ENCODE data around the gene PCP4.

PCP4 gene

DNA sequence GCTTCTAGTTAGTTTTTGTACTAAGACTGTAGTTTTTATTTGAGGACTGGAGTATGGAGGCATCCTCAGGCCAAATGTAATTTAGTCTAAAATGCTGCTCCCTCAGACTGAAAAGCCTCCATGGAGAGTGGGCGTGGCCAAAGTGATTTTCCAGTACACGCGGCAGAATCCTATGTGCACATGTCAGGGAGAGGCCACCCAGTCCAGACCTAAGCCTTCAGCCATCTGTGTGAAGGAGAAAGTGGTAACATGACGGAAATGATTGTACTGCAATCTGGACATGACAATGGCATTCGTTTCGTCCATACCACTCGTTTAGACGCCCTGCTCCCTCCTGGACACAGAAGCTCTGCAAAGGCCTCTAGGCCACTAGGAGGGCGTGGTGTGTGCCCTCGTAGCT lies 56.2 kb downstream of the PCP4 start:
- TF ChIP-seq, protein P1, sequence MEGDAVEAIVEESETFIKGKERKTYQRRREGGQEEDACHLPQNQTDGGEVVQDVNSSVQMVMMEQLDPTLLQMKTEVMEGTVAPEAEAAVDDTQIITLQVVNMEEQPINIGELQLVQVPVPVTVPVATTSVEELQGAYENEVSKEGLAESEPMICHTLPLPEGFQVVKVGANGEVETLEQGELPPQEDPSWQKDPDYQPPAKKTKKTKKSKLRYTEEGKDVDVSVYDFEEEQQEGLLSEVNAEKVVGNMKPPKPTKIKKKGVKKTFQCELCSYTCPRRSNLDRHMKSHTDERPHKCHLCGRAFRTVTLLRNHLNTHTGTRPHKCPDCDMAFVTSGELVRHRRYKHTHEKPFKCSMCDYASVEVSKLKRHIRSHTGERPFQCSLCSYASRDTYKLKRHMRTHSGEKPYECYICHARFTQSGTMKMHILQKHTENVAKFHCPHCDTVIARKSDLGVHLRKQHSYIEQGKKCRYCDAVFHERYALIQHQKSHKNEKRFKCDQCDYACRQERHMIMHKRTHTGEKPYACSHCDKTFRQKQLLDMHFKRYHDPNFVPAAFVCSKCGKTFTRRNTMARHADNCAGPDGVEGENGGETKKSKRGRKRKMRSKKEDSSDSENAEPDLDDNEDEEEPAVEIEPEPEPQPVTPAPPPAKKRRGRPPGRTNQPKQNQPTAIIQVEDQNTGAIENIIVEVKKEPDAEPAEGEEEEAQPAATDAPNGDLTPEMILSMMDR (IDR thresholded peaks at IDR 0.05) = no peak
- H3K4me3 ChIP-seq = no peak overlapping the region
- H3K4me1 ChIP-seq = no peaks in the 10 kb centered on the region
- no peaks in the 10 kb centered on the region for H3K27me3 ChIP-seq
- H3K36me3 ChIP-seq = no peaks in the 10 kb centered on the region
- no peak overlapping the region for H3K27ac ChIP-seq
- no peaks in the 10 kb centered on the region for H3K9me3 ChIP-seq
- no peak for DNase-seq
- intact Hi-C loops (cut with DNase I; ENCODE audit: low total_unique reads) = no loop called here

DNA sequence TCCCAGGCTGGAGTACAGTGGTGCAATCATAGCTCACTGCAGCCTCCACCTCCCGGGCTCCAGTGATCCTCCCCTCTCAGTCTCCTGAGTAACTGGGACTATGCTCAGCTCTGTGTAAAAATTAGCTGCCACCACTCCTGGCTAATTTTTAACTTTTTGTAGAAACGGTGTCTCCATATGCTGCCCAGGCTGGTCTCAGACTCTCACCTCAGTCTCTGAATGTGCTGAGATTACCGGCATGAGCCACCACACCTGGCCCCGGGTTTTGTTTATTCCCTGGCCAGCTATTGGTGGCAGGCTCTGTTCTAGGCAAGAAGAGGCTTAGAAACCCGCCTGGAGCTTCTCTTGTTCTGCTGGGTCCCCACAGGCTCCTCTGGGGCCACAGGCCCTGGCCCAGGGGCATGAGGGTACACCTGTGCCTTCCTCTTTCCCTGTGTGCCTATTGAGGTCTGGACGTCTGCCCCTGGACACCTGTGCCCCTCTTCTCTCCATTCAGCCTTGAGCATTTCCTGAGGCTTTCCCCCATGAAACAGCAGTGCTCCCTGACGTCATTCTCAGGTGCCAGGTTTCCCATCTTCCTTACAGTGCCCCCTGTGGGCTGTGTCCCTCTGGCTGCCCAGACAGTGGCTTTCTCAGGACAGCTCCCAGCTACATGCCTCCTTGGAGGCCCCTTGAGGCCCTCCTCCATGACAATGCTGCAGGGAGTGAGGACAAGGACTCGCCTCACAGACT lies 57.5 kb downstream of the PCP4 start:
- H3K9me3 ChIP-seq = no peaks in the 10 kb centered on the region
- H3K4me3 ChIP-seq = no peak overlapping the region
- intact Hi-C loops (cut with DNase I; ENCODE audit: low total_unique reads) = no loop called here
- TF ChIP-seq, protein P1 (IDR thresholded peaks at IDR 0.05) = no peak
- H3K27me3 ChIP-seq = no peaks in the 10 kb centered on the region
- H3K36me3 ChIP-seq = no peaks in the 10 kb centered on the region
- no peak overlapping the region for H3K27ac ChIP-seq
- no peaks in the 10 kb centered on the region for H3K4me1 ChIP-seq
- no peak for DNase-seq

DNA sequence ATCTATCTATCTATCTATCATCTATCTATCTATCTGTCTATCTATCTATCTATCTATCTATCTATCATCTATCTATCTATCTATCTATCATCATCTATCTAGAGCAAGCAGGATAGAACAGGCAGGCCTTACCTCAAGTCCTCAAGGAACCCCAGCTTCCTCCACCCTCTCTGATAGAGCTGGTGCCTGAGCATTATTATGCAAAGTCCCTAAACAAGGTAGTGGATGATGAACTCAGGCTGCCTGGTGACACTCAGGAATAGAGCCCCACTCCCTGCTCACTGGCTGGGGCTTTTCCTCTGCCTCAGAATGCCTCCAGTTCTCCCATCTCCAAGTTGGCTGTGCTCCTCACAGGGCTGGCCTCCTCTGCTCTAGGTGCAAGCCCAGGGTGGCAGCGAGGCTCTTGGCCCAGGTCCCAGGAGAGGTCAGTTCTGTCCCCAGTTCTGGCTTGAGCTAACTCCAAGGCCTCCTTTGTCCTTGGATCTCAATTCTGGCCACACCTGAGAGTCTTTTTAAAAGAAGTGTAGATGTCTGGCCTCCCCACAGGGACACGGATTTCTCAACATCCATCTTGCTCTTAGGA lies 60.2 kb downstream of the PCP4 start:
- TF ChIP-seq, protein P1 (IDR thresholded peaks at IDR 0.05) = no peak
- H3K4me3 ChIP-seq = no peak overlapping the region
- H3K9me3 ChIP-seq = no peaks in the 10 kb centered on the region
- no peak for DNase-seq
- no peaks in the 10 kb centered on the region for H3K27me3 ChIP-seq
- H3K27ac ChIP-seq = no peak overlapping the region
- H3K36me3 ChIP-seq = no peaks in the 10 kb centered on the region
- intact Hi-C loops (cut with DNase I; ENCODE audit: low total_unique reads) = no loop called here
- H3K4me1 ChIP-seq = no peaks in the 10 kb centered on the region

DNA sequence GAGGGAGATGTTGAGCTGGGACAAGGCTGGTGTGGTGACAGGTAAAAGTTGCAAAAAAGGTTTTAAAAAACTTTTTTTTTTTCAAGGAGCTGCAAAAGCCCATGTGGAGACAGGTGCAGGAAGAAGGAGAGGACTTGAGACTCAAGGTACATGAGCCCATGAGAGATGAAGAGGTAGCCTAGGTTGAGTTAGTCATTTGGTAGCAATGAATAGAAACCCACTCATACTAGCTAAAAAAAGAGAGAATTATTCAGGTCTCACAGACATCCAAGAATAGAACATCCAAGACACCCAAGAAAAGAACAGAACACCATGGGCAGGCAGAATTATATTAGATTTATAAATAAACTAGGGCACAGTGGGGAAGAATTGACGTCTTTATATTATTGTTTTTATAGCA lies 65.1 kb downstream of the PCP4 start:
- no peaks in the 10 kb centered on the region for H3K9me3 ChIP-seq
- no peaks in the 10 kb centered on the region for H3K4me1 ChIP-seq
- DNase-seq = no peak
- no peak overlapping the region for H3K4me3 ChIP-seq
- no peak overlapping the region for H3K27ac ChIP-seq
- intact Hi-C loops (cut with DNase I; ENCODE audit: low total_unique reads) = no loop called here
- TF ChIP-seq, protein P1 (IDR thresholded peaks at IDR 0.05) = no peak
- H3K36me3 ChIP-seq = no peaks in the 10 kb centered on the region
- H3K27me3 ChIP-seq = no peaks in the 10 kb centered on the region

DNA sequence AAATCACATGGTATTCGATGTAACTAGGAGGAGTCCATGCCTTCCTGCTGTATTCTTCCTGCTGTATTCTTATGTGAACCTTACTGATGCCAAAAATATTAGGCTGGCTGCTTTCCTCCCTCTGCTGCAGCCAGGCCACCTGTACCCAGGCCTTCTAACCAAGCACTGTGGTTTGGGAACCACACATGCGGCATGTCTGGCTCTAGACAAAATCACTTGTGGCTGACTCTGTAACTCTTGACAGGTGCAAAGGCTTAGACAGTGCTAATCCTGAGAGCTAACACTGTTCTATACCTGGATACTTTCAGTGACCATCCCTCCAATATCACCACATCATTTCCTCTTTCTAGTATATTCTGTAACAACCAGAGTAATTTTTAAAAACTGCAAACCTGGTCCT lies 67.7 kb downstream of the PCP4 start:
- Histone ChIP-seq H3K36me3 (no peaks in the 10 kb centered on the region), H3K4me1 (no peaks in the 10 kb centered on the region), H3K27me3 (no peaks in the 10 kb centered on the region), H3K9me3 (no peaks in the 10 kb centered on the region), H3K27ac (no peak overlapping the region), H3K4me3 (no peak overlapping the region)
- intact Hi-C loops (cut with DNase I; ENCODE audit: low total_unique reads) = no loop called here
- TF ChIP-seq, protein P1 (IDR thresholded peaks at IDR 0.05) = no peak
- no peak for DNase-seq
